Keratinocyte (primary cell): Measurements from ENCODE around the gene SP140L. TPM values are rescaled to one million over a fixed set of nuclear protein-coding genes. Genes with fewer than 3 reads are reported as not detected.
"Not testable (repeated sequence)": the region's sequence is repeated elsewhere in the genome, so short reads cannot be mapped to it uniquely, and the experiment has no call there.

Experiments
- DNase-seq: peaks from one replicate; pipeline ENCODE4 v3.0.0-alpha.2; 2011; ENCODE audit warnings: low read depth, missing footprints, low spot score
- FAIRE-seq: peaks from 2 replicates; lab custom pipeline; 2011; peaks lifted over from hg19 to GRCh38; lab: Jason Lieb, UNC
- H2AFZ ChIP-seq: 2 replicates; pipeline ENCODE4 v1.6.0; 2012; ENCODE audit warnings: low read length, control low read depth, inconsistent platforms; ENCODE audit not compliant: control insufficient read depth
- H3K27ac ChIP-seq: 2 replicates; pipeline ENCODE4 v1.5.1; 2011; ENCODE audit warnings: low read length; ENCODE audit not compliant: control insufficient read depth, insufficient read depth
- H3K27me3 ChIP-seq: 3 replicates; pipeline ENCODE4 v1.6.0; 2011; ENCODE audit warnings: low read length; ENCODE audit not compliant: control insufficient read depth, insufficient read depth; ENCODE audit errors: extremely low read depth
- H3K36me3 ChIP-seq, 2 experiments: 2 replicates in 1 of 2; 3 replicates in 1 of 2; pipeline ENCODE4 v1.5.1; 2011; ENCODE audit warnings: low read length in 2 of 2, mild to moderate bottlenecking in 1 of 2; ENCODE audit not compliant: control insufficient read depth in 2 of 2, insufficient read depth in 2 of 2; ENCODE audit errors: extremely low read depth in 1 of 2
- H3K4me1 ChIP-seq: 3 replicates; pipeline ENCODE4 v1.5.1; 2011; ENCODE audit warnings: low read length; ENCODE audit not compliant: control insufficient read depth, insufficient read depth; ENCODE audit errors: extremely low read depth
- H3K4me2 ChIP-seq: 3 replicates; pipeline ENCODE4 v1.6.0; 2011; ENCODE audit warnings: low read depth, low read length; ENCODE audit not compliant: control insufficient read depth, insufficient read depth; ENCODE audit errors: extremely low read depth
- H3K4me3 ChIP-seq, 3 experiments: fragments of 200-600 bp in 1 of 3; sonication (generic) in 1 of 3; 2 replicates in 2 of 3; 3 replicates in 1 of 3; pipeline ENCODE4 v1.5.1; 2011 to 2016; ENCODE audit warnings: low read length in 3 of 3, mild to moderate bottlenecking in 3 of 3, control low read depth in 2 of 3, inconsistent platforms in 1 of 3, low read depth in 1 of 3, mixed read lengths in 1 of 3, mixed run types in 1 of 3, moderate library complexity in 1 of 3; ENCODE audit not compliant: control insufficient read depth in 2 of 3, insufficient read depth in 2 of 3; ENCODE audit errors: extremely low read depth in 1 of 3
- H3K79me2 ChIP-seq: 2 replicates; pipeline ENCODE4 v1.6.0; 2012; ENCODE audit warnings: low read length; ENCODE audit not compliant: control insufficient read depth, insufficient read depth
- H3K9ac ChIP-seq: 3 replicates; pipeline ENCODE4 v1.6.0; 2011; ENCODE audit warnings: low read length; ENCODE audit not compliant: control insufficient read depth, insufficient read depth; ENCODE audit errors: extremely low read depth
- H3K9me1 ChIP-seq: 3 replicates; pipeline ENCODE4 v1.6.0; 2011; ENCODE audit warnings: low read length; ENCODE audit not compliant: control insufficient read depth, insufficient read depth; ENCODE audit errors: extremely low read depth
- H3K9me3 ChIP-seq: 2 replicates; pipeline ENCODE4 v1.5.1; 2012; ENCODE audit warnings: low read depth, low read length; ENCODE audit not compliant: control insufficient read depth
- H4K20me1 ChIP-seq: 3 replicates; pipeline ENCODE4 v1.6.0; 2011; ENCODE audit warnings: low read length; ENCODE audit not compliant: control insufficient read depth, insufficient read depth; ENCODE audit errors: extremely low read depth
- EZH2 ChIP-seq: IDR thresholded peaks from one replicate; pipeline ENCODE4 v1.6.1; 2012; ENCODE audit warnings: inconsistent platforms, mild to moderate bottlenecking, low read length, moderate library complexity
- dilution Hi-C: fragments of 300-500 bp; cut with MboI; formaldehyde crosslinking; loops from one replicate; pipeline ENCODE4 v1.7.0; 2020; ENCODE audit warnings: low sequenced_read_pairs; ENCODE audit not compliant: extremely low pct_ligation_motif_present
- polyA plus RNA-seq, 5 experiments: library from polyadenylated mRNA; depleted of rRNA in 3 of 5; stranded (reverse) in 3 of 5; stranded (forward) in 1 of 5; unstranded in 1 of 5; fragments of >200 nt; gene quantifications; 1 replicate in 1 of 5; 2 replicates in 3 of 5; 3 replicates in 1 of 5; pipeline versions ENCODE4 v1.2.1 to v1.2.3, GENCODE V29; 2011 to 2012; ENCODE audit warnings: missing spikeins in 2 of 5, low read depth in 1 of 5, low replicate concordance in 1 of 5
- TF ChIP-seq, protein P1 (sequence below), 3 experiments: IDR thresholded peaks in 1 of 3; conservative IDR thresholded peaks in 1 of 3; optimal IDR thresholded peaks in 1 of 3; 2 replicates in 2 of 3; 3 replicates in 1 of 3; pipeline versions ENCODE3 to v1.5.1; 2011; ENCODE audit warnings: low read length in 3 of 3, mild to moderate bottlenecking in 3 of 3, moderate library complexity in 2 of 3, control low read depth in 1 of 3, inconsistent platforms in 1 of 3; ENCODE audit not compliant: insufficient read depth in 2 of 3; ENCODE audit errors: extremely low read depth in 1 of 3

Gene SP140L
- polyA plus RNA-seq, 1 donor (not counting 4 experiments of a cell fraction or from before 2014, with no cell fraction given), result 10.8 TPM

DNA sequence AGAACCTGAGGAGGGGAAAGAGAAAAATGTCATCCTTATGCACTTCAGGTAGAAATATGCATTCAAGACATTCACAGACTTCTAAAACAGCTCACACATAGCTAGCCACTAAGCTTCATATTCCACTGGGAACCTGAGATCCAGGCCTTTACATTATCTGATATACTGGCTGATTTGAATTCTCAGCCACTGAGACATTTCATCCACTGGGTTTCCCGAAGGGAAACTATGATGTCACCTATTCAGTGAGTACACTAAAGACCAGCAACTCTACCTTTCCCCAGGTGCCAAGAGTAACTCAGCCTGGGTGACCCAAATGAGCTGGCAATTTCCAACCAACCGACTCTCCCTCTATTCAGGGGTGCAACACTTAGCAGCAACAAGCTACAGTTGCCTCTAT, 67.3 kb downstream of the SP140L start:
- Histone ChIP-seq H3K4me2 (no peak overlapping the region), H4K20me1 (no peaks in the 10 kb centered on the region), H3K9me3 (no peaks in the 10 kb centered on the region), H3K79me2 (no peaks in the 10 kb centered on the region), H3K4me3 (no peak overlapping the region), H3K36me3 (peaks cover 0 to 2% of the 10 kb centered on the region in 2 experiments), H3K9ac (no peak overlapping the region), H3K27me3 (no peaks in the 10 kb centered on the region), H3K9me1 (no peaks in the 10 kb centered on the region), H3K4me1 (no peaks in the 10 kb centered on the region), H2AFZ (no peak overlapping the region), H3K27ac (no peak overlapping the region)
- no peak for FAIRE-seq
- TF ChIP-seq, protein P1, sequence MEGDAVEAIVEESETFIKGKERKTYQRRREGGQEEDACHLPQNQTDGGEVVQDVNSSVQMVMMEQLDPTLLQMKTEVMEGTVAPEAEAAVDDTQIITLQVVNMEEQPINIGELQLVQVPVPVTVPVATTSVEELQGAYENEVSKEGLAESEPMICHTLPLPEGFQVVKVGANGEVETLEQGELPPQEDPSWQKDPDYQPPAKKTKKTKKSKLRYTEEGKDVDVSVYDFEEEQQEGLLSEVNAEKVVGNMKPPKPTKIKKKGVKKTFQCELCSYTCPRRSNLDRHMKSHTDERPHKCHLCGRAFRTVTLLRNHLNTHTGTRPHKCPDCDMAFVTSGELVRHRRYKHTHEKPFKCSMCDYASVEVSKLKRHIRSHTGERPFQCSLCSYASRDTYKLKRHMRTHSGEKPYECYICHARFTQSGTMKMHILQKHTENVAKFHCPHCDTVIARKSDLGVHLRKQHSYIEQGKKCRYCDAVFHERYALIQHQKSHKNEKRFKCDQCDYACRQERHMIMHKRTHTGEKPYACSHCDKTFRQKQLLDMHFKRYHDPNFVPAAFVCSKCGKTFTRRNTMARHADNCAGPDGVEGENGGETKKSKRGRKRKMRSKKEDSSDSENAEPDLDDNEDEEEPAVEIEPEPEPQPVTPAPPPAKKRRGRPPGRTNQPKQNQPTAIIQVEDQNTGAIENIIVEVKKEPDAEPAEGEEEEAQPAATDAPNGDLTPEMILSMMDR (optimal IDR thresholded peaks at IDR 0.05 in 1 of 3, IDR thresholded peaks at IDR 0.05 in 1 of 3, conservative IDR thresholded peaks at IDR 0.05 in 1 of 3; ENCODE audit: extremely low read depth in 1 of 3, insufficient read depth in 2 of 3, low read length in 3 of 3), result no peak
- no peak for TF ChIP-seq EZH2
- dilution Hi-C loops, result no loop called here
- no peak for DNase-seq

GRCh38 chr2:230398698-230399097, 71.7 kb downstream of the SP140L start:
- H3K27ac ChIP-seq, DNase-seq, FAIRE-seq, H3K9ac ChIP-seq, H3K9me1 ChIP-seq, H3K36me3 ChIP-seq, H3K27me3 ChIP-seq, H3K4me3 ChIP-seq, H3K4me2 ChIP-seq, H4K20me1 ChIP-seq, H3K79me2 ChIP-seq, H3K9me3 ChIP-seq, H2AFZ ChIP-seq, dilution Hi-C loops, H3K4me1 ChIP-seq: not testable (repeated sequence)

- no peak overlapping the region for H3K9ac ChIP-seq
- H3K79me2 ChIP-seq, result no peaks in the 10 kb centered on the region
- no peaks in the 10 kb centered on the region for H3K9me3 ChIP-seq
- peaks cover 0 to 7% of the 10 kb centered on the region in 2 experiments for H3K36me3 ChIP-seq
- dilution Hi-C loops, result no loop called here
- DNase-seq (no peak), FAIRE-seq (no peak)
- no peak overlapping the region for H3K4me3 ChIP-seq
- H2AFZ ChIP-seq, result no peak overlapping the region
- no peak overlapping the region for H3K4me2 ChIP-seq
- no peaks in the 10 kb centered on the region for H3K9me1 ChIP-seq
- H3K27ac ChIP-seq, result no peak overlapping the region
- H4K20me1 ChIP-seq, result no peaks in the 10 kb centered on the region
- no peak for TF ChIP-seq EZH2
- TF ChIP-seq, protein P1 (optimal IDR thresholded peaks at IDR 0.05 in 1 of 3, IDR thresholded peaks at IDR 0.05 in 1 of 3, conservative IDR thresholded peaks at IDR 0.05 in 1 of 3; ENCODE audit: extremely low read depth in 1 of 3, insufficient read depth in 2 of 3, low read length in 3 of 3), result no peak
- no peaks in the 10 kb centered on the region for H3K27me3 ChIP-seq
- H3K4me1 ChIP-seq, result no peaks in the 10 kb centered on the region
Observed at GRCh38 chr2:230400041-230400440, 73.0 kb downstream of the SP140L start.
